Liver (tissue), 3 donors: ENCODE data around the gene MICU1.

Experiments
- FOXA1 ChIP-seq: IDR thresholded peaks from 2 replicates; pipeline ENCODE4 v1.6.1; 2016; ENCODE audit warnings: antibody characterized with exemption
- GABPA ChIP-seq, 2 donors: IDR thresholded peaks in 1 of 2; conservative IDR thresholded peaks in 1 of 2; 2 replicates each; pipeline ENCODE4 v1.6.1; 2016; ENCODE audit warnings: antibody characterized with exemption in 2 of 2, mild to moderate bottlenecking in 1 of 2, moderate library complexity in 1 of 2
- HNF4A ChIP-seq, 2 donors: conservative IDR thresholded peaks; 2 replicates each; pipeline ENCODE4 v1.6.1; 2016; ENCODE audit warnings: antibody characterized with exemption in 2 of 2, mild to moderate bottlenecking in 2 of 2
- JUND ChIP-seq, 2 donors: IDR thresholded peaks; 2 replicates each; pipeline ENCODE4 v1.6.1; 2016; ENCODE audit warnings: antibody characterized with exemption in 2 of 2
- RAD21 ChIP-seq, 2 donors: IDR thresholded peaks; 2 replicates each; pipeline ENCODE4 v1.6.1; 2016; ENCODE audit warnings: antibody characterized with exemption in 2 of 2, mild to moderate bottlenecking in 2 of 2
- REST ChIP-seq: IDR thresholded peaks from 2 replicates; pipeline ENCODE4 v1.6.1; 2016; ENCODE audit warnings: antibody characterized with exemption, mild to moderate bottlenecking
- SP1 ChIP-seq: IDR thresholded peaks from 2 replicates; pipeline ENCODE4 v1.6.1; 2018; ENCODE audit warnings: antibody characterized with exemption, mild to moderate bottlenecking
- TAF1 ChIP-seq: conservative IDR thresholded peaks from 2 replicates; pipeline ENCODE4 v1.6.1; 2016; ENCODE audit warnings: antibody characterized with exemption, mild to moderate bottlenecking
- YY1 ChIP-seq: IDR thresholded peaks from 2 replicates; pipeline ENCODE4 v1.6.1; 2016; ENCODE audit warnings: antibody characterized with exemption, mild to moderate bottlenecking
- TF ChIP-seq, protein P1 (sequence below): fragments of 150-350 bp; IDR thresholded peaks from 2 replicates; pipeline ENCODE4 v1.5.1; 2017; ENCODE audit warnings: improper control_type of control experiment, low read depth, low read length; ENCODE audit not compliant: missing input control
- TF ChIP-seq, protein P2 (sequence below): IDR thresholded peaks from 2 replicates; pipeline ENCODE4 v1.6.1; 2016; ENCODE audit warnings: antibody characterized with exemption
- donor health status: healthy.
- donor health status: healthy.

DNA sequence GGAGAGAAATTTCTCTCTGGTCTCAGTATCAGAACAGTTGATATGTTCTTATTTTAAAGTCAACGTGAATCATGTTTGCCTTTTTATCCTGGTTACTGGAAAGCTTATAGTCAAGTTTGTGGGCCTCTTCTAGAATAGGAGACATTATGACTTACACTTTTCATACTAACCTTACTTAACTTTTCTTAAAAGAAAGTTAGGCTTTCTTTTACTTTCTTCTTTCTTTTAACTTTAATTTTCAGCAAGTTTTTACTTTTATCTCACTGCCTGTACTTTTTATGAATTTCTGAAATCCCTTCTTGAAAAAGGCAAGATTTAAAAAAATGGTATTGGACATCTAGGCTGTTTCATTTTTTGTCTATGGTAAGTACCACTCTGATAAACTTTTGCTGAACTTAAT, 195.9 kb downstream of the MICU1 start:
- TF ChIP-seq, protein P1, sequence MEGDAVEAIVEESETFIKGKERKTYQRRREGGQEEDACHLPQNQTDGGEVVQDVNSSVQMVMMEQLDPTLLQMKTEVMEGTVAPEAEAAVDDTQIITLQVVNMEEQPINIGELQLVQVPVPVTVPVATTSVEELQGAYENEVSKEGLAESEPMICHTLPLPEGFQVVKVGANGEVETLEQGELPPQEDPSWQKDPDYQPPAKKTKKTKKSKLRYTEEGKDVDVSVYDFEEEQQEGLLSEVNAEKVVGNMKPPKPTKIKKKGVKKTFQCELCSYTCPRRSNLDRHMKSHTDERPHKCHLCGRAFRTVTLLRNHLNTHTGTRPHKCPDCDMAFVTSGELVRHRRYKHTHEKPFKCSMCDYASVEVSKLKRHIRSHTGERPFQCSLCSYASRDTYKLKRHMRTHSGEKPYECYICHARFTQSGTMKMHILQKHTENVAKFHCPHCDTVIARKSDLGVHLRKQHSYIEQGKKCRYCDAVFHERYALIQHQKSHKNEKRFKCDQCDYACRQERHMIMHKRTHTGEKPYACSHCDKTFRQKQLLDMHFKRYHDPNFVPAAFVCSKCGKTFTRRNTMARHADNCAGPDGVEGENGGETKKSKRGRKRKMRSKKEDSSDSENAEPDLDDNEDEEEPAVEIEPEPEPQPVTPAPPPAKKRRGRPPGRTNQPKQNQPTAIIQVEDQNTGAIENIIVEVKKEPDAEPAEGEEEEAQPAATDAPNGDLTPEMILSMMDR: no peak
- TF ChIP-seq GABPA (IDR thresholded peaks at IDR 0.05 in 1 of 2, conservative IDR thresholded peaks at IDR 0.05 in 1 of 2): no peak
- TF ChIP-seq, protein P2, sequence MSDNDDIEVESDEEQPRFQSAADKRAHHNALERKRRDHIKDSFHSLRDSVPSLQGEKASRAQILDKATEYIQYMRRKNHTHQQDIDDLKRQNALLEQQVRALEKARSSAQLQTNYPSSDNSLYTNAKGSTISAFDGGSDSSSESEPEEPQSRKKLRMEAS: no peak
- no peak for TF ChIP-seq REST
- TF ChIP-seq JUND (IDR thresholded peaks at IDR 0.05): no peak
- no peak for TF ChIP-seq TAF1
- TF ChIP-seq FOXA1: no peak
- no peak for TF ChIP-seq RAD21 (IDR thresholded peaks at IDR 0.05)
- TF ChIP-seq YY1: no peak
- TF ChIP-seq SP1: no peak
- TF ChIP-seq HNF4A (conservative IDR thresholded peaks at IDR 0.05): no peak
